Epidermal melanocyte (primary cell): Measurements from ENCODE around the gene HSD17B8.
A peak's percentile ranks its signal among the peaks of the same experiment; 100 is the strongest.

ENCODE experiments used
- DNase-seq: peaks from one replicate; pipeline ENCODE4 v3.0.0; 2011; ENCODE audit warnings: low spot score; ENCODE audit not compliant: insufficient read length

The HSD17B8 gene

DNA sequence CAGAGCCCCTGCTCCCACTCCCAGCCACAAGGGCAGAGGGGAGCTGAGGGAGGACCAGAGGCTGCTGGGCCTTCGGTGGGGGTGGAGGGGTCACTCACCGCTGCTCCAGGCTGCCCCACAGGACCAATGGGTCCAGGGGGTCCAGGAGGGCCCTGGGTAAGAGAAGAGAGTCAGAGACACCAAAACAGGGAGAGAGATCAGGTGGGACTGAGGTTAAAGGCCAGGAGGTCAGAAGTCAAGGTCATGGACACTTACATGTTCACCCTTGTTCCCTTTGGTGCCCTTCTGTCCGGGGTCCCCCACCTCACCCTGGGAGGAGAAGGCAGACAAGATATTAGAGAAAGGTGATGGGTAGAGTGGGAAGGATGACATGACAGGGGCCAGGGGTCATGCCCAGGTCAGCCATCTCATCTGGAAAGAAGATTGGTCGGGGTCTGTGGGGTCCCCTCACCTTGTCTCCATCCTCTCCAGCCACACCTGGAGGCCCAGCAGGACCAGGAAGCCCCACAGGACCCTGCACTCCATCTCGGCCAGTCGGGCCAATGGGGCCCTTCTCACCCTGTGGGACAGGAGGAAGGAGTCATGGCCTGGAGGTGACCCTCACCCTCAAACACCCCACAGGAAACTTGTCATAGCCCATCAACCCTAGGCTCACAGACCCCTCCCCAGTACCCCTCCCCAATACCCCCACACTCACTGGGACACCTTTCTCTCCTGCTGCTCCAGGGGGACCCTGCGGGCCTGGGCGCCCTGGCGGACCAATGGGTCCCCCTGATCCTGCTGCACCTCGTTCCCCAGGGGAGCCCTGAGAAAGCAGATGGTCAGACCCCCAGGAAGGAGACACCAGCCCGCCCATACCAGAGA is 33.2 kb upstream of the HSD17B8 start:
- DNase-seq: no peak

DNA sequence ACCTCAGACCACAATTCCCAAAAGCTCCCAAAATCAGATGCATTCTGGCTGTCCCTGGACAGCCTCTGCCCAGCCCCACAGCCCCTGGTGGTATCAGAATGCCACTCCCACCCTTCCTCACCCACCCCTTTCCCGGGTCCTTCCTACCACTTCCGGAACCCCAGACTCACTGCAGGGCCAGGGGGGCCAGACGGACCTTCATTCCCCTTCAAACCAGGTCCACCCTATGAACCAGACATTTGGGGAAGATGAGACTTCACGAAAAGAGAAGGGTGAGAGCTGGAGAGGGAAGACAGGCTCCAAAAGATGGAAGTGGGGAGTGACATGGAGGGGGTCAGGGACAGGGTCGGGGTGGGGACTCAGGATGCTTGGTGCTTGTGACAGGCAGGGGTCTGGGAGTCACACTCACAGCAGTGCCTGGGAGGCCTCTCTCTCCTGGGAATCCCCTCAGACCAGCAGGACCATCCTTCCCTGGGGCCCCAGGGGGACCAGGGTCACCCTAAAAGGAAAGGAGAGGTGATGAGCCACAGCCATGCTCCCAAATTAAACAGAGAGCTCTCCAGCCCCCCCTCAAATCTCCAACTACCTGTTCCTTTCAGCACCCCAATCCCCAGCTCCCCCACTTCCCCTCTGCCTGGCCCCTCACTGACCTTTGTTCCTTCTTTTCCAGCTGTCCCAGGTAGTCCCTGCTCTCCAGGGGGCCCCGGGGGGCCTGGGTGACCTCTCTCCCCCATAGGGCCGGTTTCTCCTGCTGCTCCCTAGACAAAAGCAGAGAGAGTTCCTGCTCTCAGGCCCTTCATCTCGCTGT is 32.4 kb upstream of the HSD17B8 start:
- no peak for DNase-seq

GRCh38 chr6:33172688-33173534 is 31.5 kb upstream of the HSD17B8 start:
- DNase-seq: no peak

DNA sequence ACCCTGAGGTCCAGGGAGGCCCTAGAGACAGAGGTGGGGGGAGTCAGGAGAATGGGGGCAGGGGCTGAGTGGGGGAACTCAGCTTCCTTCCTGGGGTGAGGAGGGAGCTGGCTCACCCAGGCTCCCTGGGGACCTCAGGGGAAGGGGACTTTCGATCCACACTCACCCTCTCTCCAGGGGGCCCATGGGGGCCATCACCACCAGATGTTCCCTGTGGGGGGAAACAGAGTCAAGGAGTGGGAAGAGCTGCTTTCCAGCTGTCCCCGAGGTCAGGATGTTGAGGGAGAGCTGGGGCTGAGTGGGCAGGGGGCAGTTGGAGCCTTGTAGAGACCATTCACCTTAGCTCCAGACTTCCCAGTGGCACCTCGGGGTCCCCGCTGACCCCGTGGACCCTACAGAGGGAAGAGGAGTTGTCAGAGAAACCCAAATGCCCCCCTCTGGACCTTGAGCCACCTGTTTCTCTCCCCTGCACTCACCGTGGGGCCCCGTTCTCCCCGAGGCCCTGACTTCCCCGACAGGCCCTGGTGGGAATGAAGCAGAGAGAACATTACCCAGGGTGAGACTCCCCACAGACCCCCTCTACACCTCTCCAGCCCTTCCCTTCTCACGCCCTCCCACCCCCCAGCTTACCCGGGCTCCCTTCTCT is 30.8 kb upstream of the HSD17B8 start:
- no peak for DNase-seq

DNA sequence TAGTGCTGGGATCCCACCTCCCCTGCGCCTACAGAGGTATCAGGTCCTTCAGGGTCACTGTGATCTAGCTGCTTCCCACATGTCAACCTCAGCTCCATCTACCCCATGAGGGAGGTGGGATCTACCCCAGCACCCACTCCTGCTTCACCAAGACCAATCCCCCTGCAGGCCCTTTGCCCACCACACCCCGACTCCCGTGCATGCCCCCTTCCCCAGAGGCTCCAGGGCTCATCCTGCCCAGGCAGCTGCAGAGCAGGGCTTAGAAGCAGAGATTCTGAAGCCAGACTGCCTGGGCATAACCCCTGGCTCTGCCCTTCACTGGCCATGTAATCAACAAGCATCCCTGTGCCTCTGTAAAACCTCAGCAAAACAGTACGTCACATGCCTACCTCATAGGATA is 29.7 kb upstream of the HSD17B8 start:
- DNase-seq: no peak

- no peak for DNase-seq
These were observed 28.9 kb upstream of the HSD17B8 start for GRCh38 chr6:33175436-33176069.

- no peak for DNase-seq
These were observed 27.5 kb upstream of the HSD17B8 start for GRCh38 chr6:33176906-33177305.

DNA sequence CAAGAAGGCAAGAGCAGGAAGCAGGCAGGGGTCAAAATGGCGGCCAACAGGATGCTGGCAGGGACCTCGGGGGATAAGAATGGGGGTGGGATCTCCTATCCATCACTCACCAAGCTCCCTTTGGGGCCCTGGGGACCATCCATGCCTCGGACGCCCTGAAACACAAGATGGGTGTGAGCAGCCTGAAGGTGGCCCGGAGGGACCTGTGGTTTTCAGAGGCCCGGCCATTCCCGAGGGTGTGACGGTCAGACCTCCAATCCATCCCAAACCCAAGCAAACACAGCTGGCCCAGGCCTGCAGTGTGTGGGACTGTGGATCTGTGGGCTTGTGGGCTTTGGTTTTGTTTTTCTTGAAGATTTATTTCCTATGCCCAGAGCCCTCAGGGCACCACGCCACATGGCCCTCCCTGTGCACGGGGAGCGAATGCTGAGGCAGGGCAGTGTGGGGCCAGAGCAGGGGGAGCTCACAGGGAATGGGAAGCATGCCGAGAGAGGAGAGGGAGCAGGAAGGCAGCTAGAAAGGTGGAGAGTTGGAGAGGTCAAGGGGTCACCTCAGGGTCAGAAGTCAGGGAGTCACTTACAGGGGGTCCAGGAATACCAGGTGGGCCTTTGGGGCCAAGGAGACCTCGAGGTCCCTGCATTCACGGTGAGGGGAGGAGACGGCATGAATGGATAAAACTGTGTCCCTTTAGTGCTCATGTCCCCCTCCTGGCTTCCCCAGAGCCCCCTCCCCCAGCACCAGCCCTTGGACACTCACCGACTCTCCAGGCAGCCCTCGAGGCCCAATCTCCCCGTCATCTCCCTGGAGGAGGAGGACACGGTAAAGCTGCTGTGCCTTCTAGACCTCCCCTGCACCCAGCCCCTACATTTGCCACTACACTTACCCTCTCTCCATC is 26.7 kb upstream of the HSD17B8 start:
- peak; percentile 75 for DNase-seq

- no peak for DNase-seq
These were observed 25.5 kb upstream of the HSD17B8 start for GRCh38 chr6:33178755-33179475.

DNA sequence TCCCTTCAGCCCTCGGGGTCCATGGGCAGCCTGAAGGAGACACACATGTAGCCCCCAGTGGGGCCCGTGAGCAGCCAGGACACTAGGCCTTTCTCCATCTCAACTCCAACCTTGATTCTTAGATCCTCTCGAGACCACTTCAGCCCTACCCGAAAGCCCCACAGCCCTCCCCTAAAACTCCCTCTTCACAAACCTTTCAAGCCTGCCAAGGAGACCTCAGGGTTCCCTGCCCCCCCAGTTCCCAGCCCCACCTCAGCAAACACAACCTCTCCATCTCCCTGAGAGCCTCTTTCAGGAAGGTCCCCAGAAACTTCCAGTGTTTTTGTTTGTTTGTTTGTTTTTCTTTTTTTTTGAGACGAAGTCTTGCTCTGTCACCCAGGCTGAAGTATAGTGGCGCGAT is 23.3 kb upstream of the HSD17B8 start:
- no peak for DNase-seq

- no peak for DNase-seq
These were observed 21.3 kb upstream of the HSD17B8 start for GRCh38 chr6:33183071-33183683.

GRCh38 chr6:33185190-33185589 is 19.3 kb upstream of the HSD17B8 start:
- no peak for DNase-seq

DNA sequence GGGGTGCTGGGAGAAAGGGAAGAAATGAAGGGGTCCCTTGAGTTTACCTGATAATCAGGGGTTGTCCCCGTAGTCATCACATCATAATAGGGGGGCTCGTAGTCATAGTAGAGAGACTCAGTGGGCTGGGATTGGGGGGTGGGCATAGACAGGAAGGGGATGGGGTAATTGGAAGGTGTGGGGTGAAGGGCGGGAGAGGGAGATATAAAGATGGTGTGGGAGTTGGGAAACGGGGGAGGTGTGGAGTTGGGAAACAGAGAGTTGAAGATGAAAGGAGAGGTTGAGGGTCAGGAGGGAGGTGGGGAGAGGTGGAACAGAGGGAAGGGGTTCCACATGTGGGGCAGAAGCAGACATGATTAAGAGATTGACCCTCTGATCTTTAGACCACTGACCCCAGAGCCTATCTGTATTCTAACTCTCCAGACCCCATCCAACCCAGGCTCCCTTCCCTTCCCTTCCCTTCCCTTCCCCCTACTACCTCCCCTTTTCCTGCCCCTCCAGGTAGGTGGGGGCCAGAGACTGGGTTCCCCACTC is 18.7 kb upstream of the HSD17B8 start:
- no peak for DNase-seq

- no peak for DNase-seq
These were observed 16.6 kb upstream of the HSD17B8 start for GRCh38 chr6:33187809-33188208.

- no peak for DNase-seq
These were observed 15.3 kb upstream of the HSD17B8 start for GRCh38 chr6:33189164-33189563.

DNA sequence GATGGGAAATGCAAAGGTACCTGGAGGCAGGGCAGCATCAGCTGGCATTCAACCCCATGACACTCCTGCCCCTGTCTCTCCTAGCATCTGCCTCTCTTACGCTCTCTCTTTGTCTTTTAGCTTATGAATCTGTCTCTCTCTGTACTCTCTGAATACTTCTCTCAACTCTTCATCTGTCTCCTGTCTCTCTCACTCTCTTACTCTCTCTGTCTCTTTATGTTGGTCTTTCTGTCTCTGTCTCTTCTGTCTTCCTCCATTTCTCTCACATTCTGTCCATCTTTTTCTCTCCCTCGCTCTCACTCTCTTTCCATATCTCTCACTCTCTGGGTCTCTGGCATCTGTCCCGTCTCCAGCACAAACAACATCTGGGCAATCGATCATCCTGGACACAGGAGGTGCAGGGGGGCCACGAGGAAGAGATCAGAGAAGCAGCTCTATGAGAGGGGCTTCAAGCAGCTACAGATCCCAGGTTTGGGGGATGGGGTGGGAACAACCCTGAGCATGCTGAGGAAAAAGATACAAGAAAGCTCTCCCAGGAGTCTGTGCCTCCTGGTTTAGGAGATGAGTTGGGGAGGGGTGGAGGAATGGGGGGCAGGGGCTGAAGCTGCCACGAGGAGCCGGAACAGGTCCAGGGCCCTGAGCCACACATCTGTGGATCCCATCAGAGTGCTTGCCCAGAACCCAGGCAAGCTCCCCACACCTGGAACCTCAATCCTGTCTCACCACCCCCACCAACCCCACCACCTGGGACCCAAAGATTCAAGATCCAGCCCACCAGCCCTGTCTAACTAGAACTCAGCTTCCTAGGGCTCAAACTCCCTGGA is 14.6 kb upstream of the HSD17B8 start:
- no peak for DNase-seq

GRCh38 chr6:33190504-33191107 is 13.8 kb upstream of the HSD17B8 start:
- no peak for DNase-seq
